ENCODE data around the gene ABHD17C. TPM values are rescaled to one million over a fixed set of nuclear protein-coding genes. Genes with fewer than 3 reads are reported as not detected.

ABHD17C gene
- total and polyA plus RNA-seq, 2 donors from 2014 or later = 18.8 to 20.6 TPM

- Histone ChIP-seq H3K36me3 (ENCODE audit: control insufficient read depth in 2 of 3, insufficient read depth in 3 of 3, low read length in 3 of 3) (no peaks in the 10 kb centered on the region), H3K27me3 (ENCODE audit: control insufficient read depth, insufficient read depth, low read length) (no peaks in the 10 kb centered on the region), H3K4me3 (ENCODE audit: low read length in 3 of 3) (no peak overlapping the region), H3K9ac (ENCODE audit: low read length in 3 of 3) (no peak overlapping the region), H3K9me3 (ENCODE audit: control insufficient read depth in 2 of 3, insufficient read depth in 1 of 3, low read length in 3 of 3) (no peaks in the 10 kb centered on the region), H3K4me1 (ENCODE audit: control insufficient read depth in 2 of 3, insufficient read depth in 2 of 3, low read depth in 1 of 3, low read length in 3 of 3) (peaks cover 0 to 3% (median 0%) of the 10 kb centered on the region in 3 donors), H3K27ac (ENCODE audit: low read depth in 2 of 2, low read length in 2 of 2) (peak overlapping the region in 1 of 2 donors; percentile 20)
- FAIRE-seq (no peak), DNase-seq (no peak)
- TF ChIP-seq CTCF (IDR thresholded peaks at IDR 0.05; ENCODE audit: borderline replicate concordance, extremely low read depth, insufficient read depth) = no peak
- intact Hi-C loops (cut with DNase I) = no loop called here
Observed at GRCh38 chr15:80749589-80749988, 54.5 kb downstream of the ABHD17C start.

DNA sequence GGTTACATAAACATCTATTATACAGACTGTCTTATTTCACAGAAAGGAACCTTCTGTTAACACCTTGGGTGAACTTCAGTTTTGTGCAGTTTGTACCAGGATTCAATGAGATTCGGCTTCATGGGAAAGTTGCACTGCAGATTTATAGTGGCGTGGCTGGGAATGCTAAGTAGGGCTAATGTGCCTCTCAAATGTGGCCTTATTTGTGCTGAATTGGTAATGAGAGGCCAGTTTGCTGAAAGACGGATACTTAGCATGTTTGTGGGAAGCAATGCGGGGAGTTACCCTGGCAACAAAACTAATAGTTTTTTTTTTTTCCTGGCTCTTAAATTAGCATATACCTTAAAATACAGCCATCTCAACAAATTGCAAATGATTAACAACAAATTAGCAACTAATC lies 55.5 kb downstream of the ABHD17C start:
- Histone ChIP-seq H3K9ac (ENCODE audit: low read length in 3 of 3) (no peak overlapping the region), H3K36me3 (ENCODE audit: control insufficient read depth in 2 of 3, insufficient read depth in 3 of 3, low read length in 3 of 3) (no peaks in the 10 kb centered on the region), H3K4me1 (ENCODE audit: control insufficient read depth in 2 of 3, insufficient read depth in 2 of 3, low read depth in 1 of 3, low read length in 3 of 3) (peaks cover 0 to 3% (median 0%) of the 10 kb centered on the region in 3 donors), H3K4me3 (ENCODE audit: low read length in 3 of 3) (no peak overlapping the region), H3K27me3 (ENCODE audit: control insufficient read depth, insufficient read depth, low read length) (no peaks in the 10 kb centered on the region), H3K9me3 (ENCODE audit: control insufficient read depth in 2 of 3, insufficient read depth in 1 of 3, low read length in 3 of 3) (no peaks in the 10 kb centered on the region), H3K27ac (ENCODE audit: low read depth in 2 of 2, low read length in 2 of 2) (no peak overlapping the region)
- DNase-seq (peak in 3 of 5 donors; percentile 24 to 80 (median 77)), FAIRE-seq (no peak)
- intact Hi-C loops (cut with DNase I) = no loop called here
- no peak for TF ChIP-seq CTCF (IDR thresholded peaks at IDR 0.05; ENCODE audit: borderline replicate concordance, extremely low read depth, insufficient read depth)

DNA sequence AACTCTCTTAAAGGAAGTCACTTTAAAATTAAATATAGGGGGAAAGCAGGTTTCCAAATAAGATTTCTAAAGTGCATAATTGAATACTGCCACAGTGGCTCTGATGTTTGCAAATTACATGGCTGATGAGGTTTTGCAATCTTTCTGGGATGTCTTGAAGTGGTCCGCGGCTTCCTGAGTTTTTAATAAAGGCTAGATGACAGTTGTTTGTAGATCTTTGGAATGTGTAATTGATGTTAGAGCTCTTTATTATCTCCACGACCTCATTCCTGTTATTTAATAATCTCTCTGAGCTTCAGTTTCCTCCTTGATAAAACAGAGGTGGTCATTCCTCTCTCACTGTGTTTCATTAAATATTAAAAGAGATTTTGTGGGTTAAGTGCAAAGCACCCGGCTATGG lies 57.1 kb downstream of the ABHD17C start:
- no peak for DNase-seq
- Histone ChIP-seq H3K9me3 (ENCODE audit: control insufficient read depth in 2 of 3, insufficient read depth in 1 of 3, low read length in 3 of 3) (no peaks in the 10 kb centered on the region), H3K36me3 (ENCODE audit: control insufficient read depth in 2 of 3, insufficient read depth in 3 of 3, low read length in 3 of 3) (no peaks in the 10 kb centered on the region), H3K27me3 (ENCODE audit: control insufficient read depth, insufficient read depth, low read length) (no peaks in the 10 kb centered on the region), H3K4me3 (ENCODE audit: low read length in 3 of 3) (no peak overlapping the region), H3K9ac (ENCODE audit: low read length in 3 of 3) (no peak overlapping the region), H3K27ac (ENCODE audit: low read depth in 2 of 2, low read length in 2 of 2) (no peak overlapping the region), H3K4me1 (ENCODE audit: control insufficient read depth in 2 of 3, insufficient read depth in 2 of 3, low read depth in 1 of 3, low read length in 3 of 3) (peaks cover 0 to 3% (median 0%) of the 10 kb centered on the region in 3 donors)
- intact Hi-C loops (cut with DNase I) = no loop called here
- no peak for FAIRE-seq
- no peak for TF ChIP-seq CTCF (IDR thresholded peaks at IDR 0.05; ENCODE audit: borderline replicate concordance, extremely low read depth, insufficient read depth)

DNA sequence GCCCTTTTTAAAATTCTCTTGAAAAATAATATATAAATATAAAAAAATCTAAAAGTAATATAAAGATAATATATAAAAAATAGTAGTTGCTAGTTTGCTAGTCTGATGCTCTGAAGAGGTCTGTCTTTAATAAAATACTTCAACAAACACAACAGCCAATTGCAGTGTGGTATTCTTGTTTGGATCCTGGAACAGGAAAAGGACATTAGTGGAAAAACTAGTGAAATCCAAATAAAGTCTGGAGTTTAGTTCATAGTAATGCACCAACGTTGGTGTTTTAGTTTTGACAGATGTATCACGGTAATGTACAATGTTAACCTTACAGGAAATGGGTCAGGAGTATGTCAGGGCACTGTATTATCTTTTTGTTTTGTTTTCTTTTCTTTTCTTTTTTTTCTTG lies 58.1 kb downstream of the ABHD17C start:
- Histone ChIP-seq H3K27ac (ENCODE audit: low read depth in 2 of 2, low read length in 2 of 2) (no peak overlapping the region), H3K27me3 (ENCODE audit: control insufficient read depth, insufficient read depth, low read length) (no peaks in the 10 kb centered on the region), H3K4me3 (ENCODE audit: low read length in 3 of 3) (no peak overlapping the region), H3K9ac (ENCODE audit: low read length in 3 of 3) (no peak overlapping the region), H3K9me3 (ENCODE audit: control insufficient read depth in 2 of 3, insufficient read depth in 1 of 3, low read length in 3 of 3) (no peaks in the 10 kb centered on the region), H3K4me1 (ENCODE audit: control insufficient read depth in 2 of 3, insufficient read depth in 2 of 3, low read depth in 1 of 3, low read length in 3 of 3) (no peaks in the 10 kb centered on the region), H3K36me3 (ENCODE audit: control insufficient read depth in 2 of 3, insufficient read depth in 3 of 3, low read length in 3 of 3) (no peaks in the 10 kb centered on the region)
- intact Hi-C loops (cut with DNase I) = no loop called here
- FAIRE-seq (no peak), DNase-seq (no peak)
- TF ChIP-seq CTCF (IDR thresholded peaks at IDR 0.05; ENCODE audit: borderline replicate concordance, extremely low read depth, insufficient read depth) = no peak

Data from kidney (tissue), 14 donors.